ENCODE results near the gene HLF. TPM values are rescaled to one million over a fixed set of nuclear protein-coding genes. Genes with fewer than 3 reads are reported as not detected.

Gene HLF
- total RNA-seq, 2 donors from 2014 or later, result 26.5 to 34.9 TPM

- Histone ChIP-seq H3K27me3 (replicated peaks; ENCODE audit: insufficient read depth) (no peaks in the 10 kb centered on the region), H3K4me1 (replicated peaks) (no peaks in the 10 kb centered on the region), H3K4me3 (no peak overlapping the region), H3K27ac (no peak overlapping the region), H3K9me3 (no peaks in the 10 kb centered on the region), H3K36me3 (no peaks in the 10 kb centered on the region)
- no peak for TF ChIP-seq POLR2AphosphoS5 (IDR thresholded peaks at IDR 0.05)
- no peak for TF ChIP-seq POLR2A (IDR thresholded peaks at IDR 0.05)
- no peak for TF ChIP-seq CTCF (IDR thresholded peaks at IDR 0.05)
- DNase-seq (ENCODE audit: low spot score), result no peak
- intact Hi-C loops (cut with DNase I), result loop anchor here (10.0 kb wide), 1 partner anchor 160 kb away; the partner anchor contains the start of gene SMIM36
- 98% methylated on average over 2 of the region's 2 CpGs for WGBS
Observed at GRCh38 chr17:55354941-55355340, 90.2 kb downstream of the HLF start.

- peak; percentile 62 for DNase-seq (ENCODE audit: low spot score)
- 44% methylated on average over 3 of the region's 3 CpGs for WGBS
- no peaks in the 10 kb centered on the region for H3K36me3 ChIP-seq
- TF ChIP-seq POLR2AphosphoS5 (IDR thresholded peaks at IDR 0.05) (peak; percentile 5), POLR2A (IDR thresholded peaks at IDR 0.05) (no peak), CTCF (IDR thresholded peaks at IDR 0.05) (peak; percentile 50 to 68 (median 59))
- no peak overlapping the region for H3K27ac ChIP-seq
- no peaks in the 10 kb centered on the region for H3K9me3 ChIP-seq
- H3K27me3 ChIP-seq (replicated peaks; ENCODE audit: insufficient read depth), result no peaks in the 10 kb centered on the region
- no peaks in the 10 kb centered on the region for H3K4me1 ChIP-seq (replicated peaks)
- H3K4me3 ChIP-seq, result no peak overlapping the region
- intact Hi-C loops (cut with DNase I), result loop anchor here (10.0 kb wide), 1 partner anchor 158 kb away; the partner anchor contains the start of gene SMIM36
Observed at GRCh38 chr17:55356434-55357328, 91.9 kb downstream of the HLF start.

DNA sequence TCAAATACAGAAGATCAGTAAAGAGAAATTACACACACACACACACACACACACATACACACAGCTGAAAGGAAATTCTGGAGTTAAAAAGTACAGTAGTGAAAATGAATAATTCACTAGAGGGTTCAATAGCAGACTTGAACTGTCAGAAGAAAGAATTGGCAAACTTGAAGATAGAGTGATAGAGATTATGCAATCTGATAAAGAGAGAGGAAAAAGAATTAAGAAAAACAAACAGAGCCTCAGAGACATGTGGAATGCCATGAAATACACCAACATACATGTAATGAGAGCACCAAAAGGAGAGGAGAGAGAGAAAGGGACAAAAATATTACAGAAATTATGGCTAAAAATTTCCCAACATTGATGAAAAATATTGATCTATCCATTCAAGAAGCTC is 96.2 kb downstream of the HLF start:
- no peak for TF ChIP-seq CTCF (IDR thresholded peaks at IDR 0.05)
- TF ChIP-seq POLR2A (IDR thresholded peaks at IDR 0.05), result no peak
- no peak for TF ChIP-seq POLR2AphosphoS5 (IDR thresholded peaks at IDR 0.05)
- no peak overlapping the region for H3K4me3 ChIP-seq
- no peaks in the 10 kb centered on the region for H3K36me3 ChIP-seq
- H3K27me3 ChIP-seq (replicated peaks; ENCODE audit: insufficient read depth), result no peaks in the 10 kb centered on the region
- H3K27ac ChIP-seq, result no peak overlapping the region
- DNase-seq (ENCODE audit: low spot score), result no peak
- H3K9me3 ChIP-seq, result no peaks in the 10 kb centered on the region
- intact Hi-C loops (cut with DNase I), result no loop called here
- H3K4me1 ChIP-seq (replicated peaks), result no peaks in the 10 kb centered on the region

GRCh38 chr17:55363033-55363432 is 98.3 kb downstream of the HLF start:
- Histone ChIP-seq H3K36me3 (no peaks in the 10 kb centered on the region), H3K4me1 (replicated peaks) (no peaks in the 10 kb centered on the region), H3K4me3 (no peak overlapping the region), H3K27ac (peak overlapping the region in 1 of 2 donors; percentile 2), H3K27me3 (replicated peaks; ENCODE audit: insufficient read depth) (no peaks in the 10 kb centered on the region), H3K9me3 (no peaks in the 10 kb centered on the region)
- 82% methylated on average over 1 of the region's 1 CpG for WGBS
- DNase-seq (ENCODE audit: low spot score), result no peak
- intact Hi-C loops (cut with DNase I), result no loop called here
- TF ChIP-seq CTCF (IDR thresholded peaks at IDR 0.05), result no peak
- TF ChIP-seq POLR2A (IDR thresholded peaks at IDR 0.05), result no peak

DNA sequence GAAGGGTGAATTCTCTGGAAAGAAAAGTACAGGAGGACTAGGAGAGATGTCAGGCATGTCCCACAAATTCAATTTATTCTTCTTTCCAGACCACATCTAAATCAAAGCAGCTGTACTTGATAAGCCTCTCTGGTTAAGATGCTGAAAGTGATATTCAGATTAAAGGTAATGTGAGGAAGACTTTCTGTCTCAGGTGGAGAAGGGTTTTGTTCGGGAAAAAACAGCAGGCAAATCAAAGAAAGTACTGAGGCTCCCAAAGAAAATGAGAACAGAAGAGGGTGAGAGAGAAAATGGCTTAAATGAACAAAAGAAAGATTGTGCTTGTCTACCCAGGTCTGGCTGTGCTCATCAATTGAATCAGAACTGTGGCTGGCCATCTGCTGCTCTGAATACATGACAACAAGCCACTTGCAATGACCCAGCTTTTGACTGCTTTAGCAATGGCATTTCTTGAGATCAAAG is 101.3 kb downstream of the HLF start:
- no peak for DNase-seq (ENCODE audit: low spot score)
- Histone ChIP-seq H3K4me3 (no peak overlapping the region), H3K27me3 (replicated peaks; ENCODE audit: insufficient read depth) (no peaks in the 10 kb centered on the region), H3K27ac (no peak overlapping the region), H3K4me1 (replicated peaks) (no peaks in the 10 kb centered on the region), H3K36me3 (no peaks in the 10 kb centered on the region), H3K9me3 (no peaks in the 10 kb centered on the region)
- intact Hi-C loops (cut with DNase I), result no loop called here
- TF ChIP-seq POLR2AphosphoS5 (IDR thresholded peaks at IDR 0.05), result no peak
- no peak for TF ChIP-seq POLR2A (IDR thresholded peaks at IDR 0.05)
- no peak for TF ChIP-seq CTCF (IDR thresholded peaks at IDR 0.05)
- WGBS, result 91% methylated on average over 1 of the region's 1 CpG
